Measurements from ENCODE around the gene FYB2.

The FYB2 gene

DNA sequence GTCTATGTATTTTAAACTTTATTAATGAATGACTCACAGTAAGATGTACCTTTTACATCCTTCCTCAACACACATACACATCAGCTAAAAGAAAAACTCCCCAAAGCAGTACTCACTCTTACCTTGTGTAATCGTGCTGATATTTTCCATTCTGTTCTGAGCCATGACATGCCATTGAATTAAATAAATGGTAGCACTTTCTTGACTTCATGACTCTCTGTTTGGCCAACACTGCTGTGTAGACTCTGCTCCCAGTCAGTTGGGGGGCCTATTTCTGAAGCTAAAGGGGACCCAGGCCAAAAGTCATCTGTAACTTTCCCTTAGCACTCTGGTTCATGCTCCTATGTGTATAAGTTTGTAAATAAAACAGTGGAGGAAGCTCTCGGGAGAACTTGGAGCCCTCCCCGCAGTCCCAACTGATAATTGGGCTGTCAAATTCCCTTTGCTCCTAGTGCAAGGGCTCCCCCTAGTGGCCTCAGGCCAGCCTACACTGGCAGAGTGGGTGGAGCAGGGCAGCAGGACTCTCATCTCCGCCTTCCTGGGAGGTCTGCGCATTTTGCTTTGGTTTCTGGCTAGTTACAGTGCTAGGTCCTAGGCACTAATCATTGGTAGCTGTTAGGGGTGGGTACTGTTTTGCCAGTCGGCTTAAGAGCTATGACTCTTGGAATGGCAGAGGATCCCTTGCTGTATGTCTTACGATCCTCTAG is 1.7 kb upstream of the FYB2 start:
- TF ChIP-seq, protein P1, sequence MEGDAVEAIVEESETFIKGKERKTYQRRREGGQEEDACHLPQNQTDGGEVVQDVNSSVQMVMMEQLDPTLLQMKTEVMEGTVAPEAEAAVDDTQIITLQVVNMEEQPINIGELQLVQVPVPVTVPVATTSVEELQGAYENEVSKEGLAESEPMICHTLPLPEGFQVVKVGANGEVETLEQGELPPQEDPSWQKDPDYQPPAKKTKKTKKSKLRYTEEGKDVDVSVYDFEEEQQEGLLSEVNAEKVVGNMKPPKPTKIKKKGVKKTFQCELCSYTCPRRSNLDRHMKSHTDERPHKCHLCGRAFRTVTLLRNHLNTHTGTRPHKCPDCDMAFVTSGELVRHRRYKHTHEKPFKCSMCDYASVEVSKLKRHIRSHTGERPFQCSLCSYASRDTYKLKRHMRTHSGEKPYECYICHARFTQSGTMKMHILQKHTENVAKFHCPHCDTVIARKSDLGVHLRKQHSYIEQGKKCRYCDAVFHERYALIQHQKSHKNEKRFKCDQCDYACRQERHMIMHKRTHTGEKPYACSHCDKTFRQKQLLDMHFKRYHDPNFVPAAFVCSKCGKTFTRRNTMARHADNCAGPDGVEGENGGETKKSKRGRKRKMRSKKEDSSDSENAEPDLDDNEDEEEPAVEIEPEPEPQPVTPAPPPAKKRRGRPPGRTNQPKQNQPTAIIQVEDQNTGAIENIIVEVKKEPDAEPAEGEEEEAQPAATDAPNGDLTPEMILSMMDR (IDR thresholded peaks at IDR 0.05; ENCODE audit: control insufficient read depth, insufficient read depth, low read depth, low read length, missing control alignments), result peak; percentile 99
- no peak for DNase-seq (ENCODE audit: low read depth)
- no peak overlapping the region for H3K4me3 ChIP-seq (ENCODE audit: control insufficient read depth, low read depth, low read length)

DNA sequence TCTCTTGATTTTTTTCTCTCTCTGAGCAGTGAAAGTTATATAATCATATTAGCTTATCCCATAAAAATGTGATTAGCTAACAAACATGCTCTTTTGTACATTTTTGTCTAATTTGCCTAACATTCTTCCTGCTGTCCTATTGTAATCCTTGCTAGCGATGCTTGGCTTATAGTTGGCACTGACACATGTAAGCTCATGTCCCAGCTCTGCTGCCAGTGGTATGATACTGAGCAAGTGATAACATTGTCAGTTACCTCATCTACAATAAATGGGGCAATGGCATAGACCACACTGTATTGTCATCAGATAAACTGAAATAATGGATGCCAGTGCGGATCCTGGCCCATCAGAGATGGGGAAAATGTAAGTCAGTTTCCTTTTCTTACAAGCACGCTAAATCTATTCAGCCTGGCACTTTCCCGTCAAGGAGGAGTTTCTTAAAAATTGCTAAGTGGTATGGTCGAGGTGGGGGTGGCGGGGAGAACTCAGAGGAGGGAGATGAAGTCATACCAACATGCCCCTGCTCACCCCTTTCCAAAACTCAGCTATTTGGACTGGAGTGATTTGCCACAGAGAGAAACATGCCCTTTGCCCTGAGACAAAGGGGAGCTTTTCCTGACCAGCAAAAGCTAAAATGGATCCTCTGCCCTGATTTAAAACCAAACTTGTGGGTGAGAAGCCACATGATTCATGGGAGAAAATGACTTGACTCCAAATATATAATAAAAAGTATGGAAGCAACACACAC is 1.3 kb downstream of the FYB2 start:
- no peak overlapping the region for H3K4me3 ChIP-seq (ENCODE audit: control insufficient read depth, low read depth, low read length)
- DNase-seq (ENCODE audit: low read depth), result no peak
- TF ChIP-seq, protein P1 (IDR thresholded peaks at IDR 0.05; ENCODE audit: control insufficient read depth, insufficient read depth, low read depth, low read length, missing control alignments), result no peak

DNA sequence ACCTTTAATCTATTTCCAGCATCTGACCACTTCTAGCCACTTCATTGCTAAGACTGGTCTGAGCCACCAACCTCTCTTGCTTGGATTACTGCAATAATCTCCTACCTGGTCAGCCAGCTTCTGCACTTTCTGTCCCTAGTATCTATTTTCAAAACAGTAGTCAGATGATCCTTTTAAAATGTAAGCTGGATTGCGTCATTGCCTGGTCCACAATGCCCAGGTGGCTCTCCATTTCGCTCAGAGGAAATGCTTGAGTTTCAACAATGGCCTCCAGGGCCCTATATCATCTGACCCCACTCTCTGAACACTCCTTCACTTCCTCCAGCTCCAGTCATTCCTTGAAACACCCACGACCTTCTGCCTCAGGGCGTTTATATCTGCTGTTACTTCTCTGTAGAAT is 2.3 kb downstream of the FYB2 start:
- DNase-seq (ENCODE audit: low read depth), result no peak
- no peak overlapping the region for H3K4me3 ChIP-seq (ENCODE audit: control insufficient read depth, low read depth, low read length)
- TF ChIP-seq, protein P1 (IDR thresholded peaks at IDR 0.05; ENCODE audit: control insufficient read depth, insufficient read depth, low read depth, low read length, missing control alignments), result no peak

GRCh38 chr1:56816264-56816663 is 2.9 kb downstream of the FYB2 start:
- H3K4me3 ChIP-seq (ENCODE audit: control insufficient read depth, low read depth, low read length), result no peak overlapping the region
- DNase-seq (ENCODE audit: low read depth), result no peak
- TF ChIP-seq, protein P1 (IDR thresholded peaks at IDR 0.05; ENCODE audit: control insufficient read depth, insufficient read depth, low read depth, low read length, missing control alignments), result no peak

- DNase-seq (ENCODE audit: low read depth), result no peak
- TF ChIP-seq, protein P1 (IDR thresholded peaks at IDR 0.05; ENCODE audit: control insufficient read depth, insufficient read depth, low read depth, low read length, missing control alignments), result no peak
- H3K4me3 ChIP-seq (ENCODE audit: control insufficient read depth, low read depth, low read length), result no peak overlapping the region
Measured at GRCh38 chr1:56814205-56814604, 5.0 kb downstream of the FYB2 start.

GRCh38 chr1:56811331-56811730 is 7.9 kb downstream of the FYB2 start:
- TF ChIP-seq, protein P1 (IDR thresholded peaks at IDR 0.05; ENCODE audit: control insufficient read depth, insufficient read depth, low read depth, low read length, missing control alignments), result no peak
- DNase-seq (ENCODE audit: low read depth), result no peak
- H3K4me3 ChIP-seq (ENCODE audit: control insufficient read depth, low read depth, low read length), result no peak overlapping the region

Data from AG09309 (cell line).